Measurements from ENCODE around the gene C16orf90.

Gene C16orf90

GRCh38 chr16:3511286-3512180 lies 16.2 kb upstream of the C16orf90 start:
- Histone ChIP-seq H3K4me1 (ENCODE audit: low read length) (peaks cover 36% of the 10 kb centered on the region), H3K9ac (ENCODE audit: low read length) (no peak overlapping the region), H3F3A (ENCODE audit: insufficient read depth, low read length) (peaks cover 15% of the 10 kb centered on the region), H3K36me3 (replicated peaks; ENCODE audit: insufficient read depth, low read length) (no peaks in the 10 kb centered on the region), H2AFZ (ENCODE audit: low read length) (no peak overlapping the region), H3K4me3 (ENCODE audit: low read length) (no peak overlapping the region), H3K4me2 (ENCODE audit: low read depth, low read length) (no peak overlapping the region), H4K20me1 (ENCODE audit: insufficient read depth, low read length) (no peaks in the 10 kb centered on the region), H3K27me3 (replicated peaks; ENCODE audit: insufficient read depth, low read length) (no peaks in the 10 kb centered on the region), H3K79me2 (ENCODE audit: low read length) (no peaks in the 10 kb centered on the region), H3K9me2 (replicated peaks; ENCODE audit: insufficient read depth, low read length) (no peaks in the 10 kb centered on the region), H3K9me3 (replicated peaks; ENCODE audit: insufficient read depth, low read length) (no peaks in the 10 kb centered on the region), H3K27ac (ENCODE audit: low read length) (no peak overlapping the region)
- no peak for DNase-seq
- TF ChIP-seq CTCF (IDR thresholded peaks at IDR 0.05; ENCODE audit: low read length) (no peak), EZH2phosphoT487 (IDR thresholded peaks at IDR 0.05; ENCODE audit: low read length) (no peak), EZH2 (optimal IDR thresholded peaks at IDR 0.05; ENCODE audit: low read depth, low read length) (no peak)

DNA sequence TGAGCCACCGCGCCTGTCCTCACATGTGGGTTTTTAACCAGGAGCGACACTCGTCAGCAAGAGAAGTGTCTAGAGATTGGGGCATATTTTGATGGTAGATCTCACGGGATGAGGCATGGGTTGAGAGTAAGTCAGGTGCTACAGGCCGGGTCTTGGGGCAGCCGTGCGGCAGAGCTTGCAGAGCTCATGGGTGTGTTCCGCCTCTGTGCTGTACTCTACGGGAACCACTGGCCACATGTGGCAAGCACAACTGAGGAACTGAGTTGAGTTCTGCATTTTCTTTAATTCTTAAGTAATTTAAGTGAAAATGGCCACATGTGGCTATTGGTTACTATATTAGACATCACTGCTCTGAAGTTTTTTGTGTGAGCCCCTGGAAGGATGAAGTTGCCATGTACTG lies 15.1 kb upstream of the C16orf90 start:
- H3K4me1 ChIP-seq (ENCODE audit: low read length): peaks cover 36% of the 10 kb centered on the region
- H3K4me2 ChIP-seq (ENCODE audit: low read depth, low read length): no peak overlapping the region
- no peaks in the 10 kb centered on the region for H4K20me1 ChIP-seq (ENCODE audit: insufficient read depth, low read length)
- no peaks in the 10 kb centered on the region for H3K36me3 ChIP-seq (replicated peaks; ENCODE audit: insufficient read depth, low read length)
- TF ChIP-seq EZH2 (optimal IDR thresholded peaks at IDR 0.05; ENCODE audit: low read depth, low read length) (no peak), EZH2phosphoT487 (IDR thresholded peaks at IDR 0.05; ENCODE audit: low read length) (no peak), CTCF (IDR thresholded peaks at IDR 0.05; ENCODE audit: low read length) (no peak)
- H3K79me2 ChIP-seq (ENCODE audit: low read length): no peaks in the 10 kb centered on the region
- H3K9me3 ChIP-seq (replicated peaks; ENCODE audit: insufficient read depth, low read length): no peaks in the 10 kb centered on the region
- no peak overlapping the region for H2AFZ ChIP-seq (ENCODE audit: low read length)
- no peaks in the 10 kb centered on the region for H3K27me3 ChIP-seq (replicated peaks; ENCODE audit: insufficient read depth, low read length)
- peaks cover 23% of the 10 kb centered on the region for H3F3A ChIP-seq (ENCODE audit: insufficient read depth, low read length)
- DNase-seq: no peak
- H3K9me2 ChIP-seq (replicated peaks; ENCODE audit: insufficient read depth, low read length): no peaks in the 10 kb centered on the region
- H3K4me3 ChIP-seq (ENCODE audit: low read length): no peak overlapping the region
- H3K9ac ChIP-seq (ENCODE audit: low read length): no peak overlapping the region
- no peak overlapping the region for H3K27ac ChIP-seq (ENCODE audit: low read length)

DNA sequence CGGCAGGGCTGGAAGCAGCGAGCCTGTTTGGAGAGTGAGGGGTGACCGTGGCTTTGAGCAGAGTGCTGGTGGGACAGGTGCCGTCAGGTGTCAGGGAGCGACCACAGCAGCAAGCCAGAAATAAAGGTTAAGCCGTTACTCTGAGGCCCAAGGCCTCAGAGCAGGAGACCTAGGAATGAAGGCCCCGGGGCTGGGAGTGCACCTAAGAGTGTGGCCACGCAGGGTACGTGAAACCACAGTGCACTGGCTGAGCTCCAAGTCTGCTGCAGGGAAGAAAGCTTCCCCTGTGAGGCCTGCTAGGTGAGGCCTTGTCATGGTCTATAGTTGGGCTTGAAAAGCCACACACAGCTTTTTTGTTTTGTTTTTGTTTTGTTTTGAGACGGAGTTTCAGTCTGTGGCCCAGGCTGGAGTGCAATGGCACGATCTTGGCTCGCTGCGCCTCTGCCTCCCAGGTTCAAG lies 14.2 kb upstream of the C16orf90 start:
- Histone ChIP-seq H3K79me2 (ENCODE audit: low read length) (no peaks in the 10 kb centered on the region), H3F3A (ENCODE audit: insufficient read depth, low read length) (peaks cover 27% of the 10 kb centered on the region), H3K27ac (ENCODE audit: low read length) (peak overlapping the region; percentile 61; the same call in 1 of the 2 replicates), H3K9me3 (replicated peaks; ENCODE audit: insufficient read depth, low read length) (no peaks in the 10 kb centered on the region), H3K27me3 (replicated peaks; ENCODE audit: insufficient read depth, low read length) (no peaks in the 10 kb centered on the region), H4K20me1 (ENCODE audit: insufficient read depth, low read length) (no peaks in the 10 kb centered on the region), H3K9me2 (replicated peaks; ENCODE audit: insufficient read depth, low read length) (no peaks in the 10 kb centered on the region), H3K36me3 (replicated peaks; ENCODE audit: insufficient read depth, low read length) (no peaks in the 10 kb centered on the region), H3K4me3 (ENCODE audit: low read length) (no peak overlapping the region), H3K4me1 (ENCODE audit: low read length) (peaks cover 31% of the 10 kb centered on the region), H3K9ac (ENCODE audit: low read length) (no peak overlapping the region), H3K4me2 (ENCODE audit: low read depth, low read length) (peak overlapping the region; percentile 13; the same call in 1 of the 2 replicates), H2AFZ (ENCODE audit: low read length) (0 out of 2 replicates have a peak overlapping the region, but pooled peaks have one; percentile 4)
- peak; percentile 85 for DNase-seq
- no peak for TF ChIP-seq EZH2phosphoT487 (IDR thresholded peaks at IDR 0.05; ENCODE audit: low read length)
- no peak for TF ChIP-seq EZH2 (optimal IDR thresholded peaks at IDR 0.05; ENCODE audit: low read depth, low read length)
- TF ChIP-seq CTCF (IDR thresholded peaks at IDR 0.05; ENCODE audit: low read length): no peak

All from MM.1S (cell line).